Amygdala (tissue), 56 donors: ENCODE measurements around the gene LRRC56.

Experiments used
- DNase-seq, 56 donors: peaks; one replicate each; lab custom pipeline; 2025; lab: John Stamatoyannopoulos, UW

LRRC56 gene

DNA sequence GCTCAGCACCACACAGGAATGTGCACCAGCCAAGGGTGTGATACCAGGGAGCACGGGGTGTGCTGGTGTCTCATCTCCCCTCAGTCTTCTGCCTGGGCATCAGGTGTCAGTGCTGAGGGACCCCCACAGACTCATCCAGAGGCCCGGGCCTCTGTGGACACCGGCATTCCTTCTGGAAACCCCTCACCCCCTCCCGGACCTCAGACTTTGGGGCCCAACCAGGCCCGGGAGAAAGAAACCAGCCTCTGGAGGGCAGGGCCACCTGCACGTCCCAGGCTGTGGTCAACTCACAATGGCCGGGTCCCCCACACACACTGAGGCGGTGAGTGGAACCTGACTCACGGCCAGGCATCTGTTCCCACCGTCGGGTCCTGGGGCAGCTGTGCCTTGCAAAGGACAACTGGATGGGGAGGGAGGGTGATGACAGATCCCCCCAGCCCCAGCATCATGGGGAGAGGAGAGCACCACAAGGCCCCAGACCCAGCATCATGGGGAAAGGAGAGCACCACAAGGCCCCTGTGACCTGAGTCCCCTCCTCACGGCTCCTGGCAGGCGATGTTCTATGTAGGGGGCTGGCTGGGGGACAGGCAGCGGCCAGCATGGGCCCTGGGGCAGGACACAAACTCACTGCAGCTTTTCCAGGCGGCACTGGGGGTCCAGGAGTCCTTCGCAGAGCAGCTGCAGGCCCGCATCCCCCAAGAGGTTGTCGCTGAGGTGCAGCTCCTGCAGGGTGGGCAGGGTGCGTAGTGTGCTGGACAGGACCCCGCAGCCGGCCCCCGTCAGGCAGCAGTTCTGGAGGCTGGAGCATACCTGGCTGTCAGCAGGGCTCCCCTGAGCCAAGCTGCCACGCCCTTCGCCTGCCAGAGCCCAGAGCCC lies 37.9 kb upstream of the LRRC56 start:
- DNase-seq, result no peak

DNA sequence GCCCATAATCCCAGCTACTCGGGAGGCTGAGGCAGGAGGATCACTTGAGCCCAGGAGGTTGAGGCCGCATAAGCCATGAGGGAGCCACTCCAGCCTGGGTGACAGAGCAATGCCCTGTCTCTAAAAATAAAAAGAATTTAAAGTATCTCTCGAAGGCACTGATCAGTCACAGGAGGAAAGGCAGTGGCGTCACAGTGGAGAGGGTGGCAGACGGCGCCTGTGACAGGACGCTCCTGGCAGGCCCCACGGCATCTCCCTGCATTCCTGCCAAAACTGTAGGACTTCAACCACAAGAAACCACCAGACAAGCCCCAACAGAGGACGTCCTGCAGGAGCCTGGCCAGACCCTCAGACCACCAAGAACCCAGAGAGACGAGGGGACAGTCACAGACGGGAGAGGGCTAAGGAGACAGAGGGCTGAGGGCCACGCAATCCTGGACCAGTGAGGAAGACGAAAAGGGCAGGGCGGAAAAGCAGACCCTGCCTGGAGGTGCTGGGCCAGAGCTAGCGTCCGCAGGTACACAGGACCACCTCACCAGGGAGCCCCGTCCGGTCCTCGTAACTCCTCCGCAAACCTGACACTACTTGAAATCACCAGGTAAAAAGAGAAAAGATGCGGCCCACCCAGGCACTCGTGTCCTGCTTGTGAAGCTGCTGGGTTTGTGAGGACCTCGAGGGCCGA lies 36.2 kb upstream of the LRRC56 start:
- DNase-seq, result no peak

DNA sequence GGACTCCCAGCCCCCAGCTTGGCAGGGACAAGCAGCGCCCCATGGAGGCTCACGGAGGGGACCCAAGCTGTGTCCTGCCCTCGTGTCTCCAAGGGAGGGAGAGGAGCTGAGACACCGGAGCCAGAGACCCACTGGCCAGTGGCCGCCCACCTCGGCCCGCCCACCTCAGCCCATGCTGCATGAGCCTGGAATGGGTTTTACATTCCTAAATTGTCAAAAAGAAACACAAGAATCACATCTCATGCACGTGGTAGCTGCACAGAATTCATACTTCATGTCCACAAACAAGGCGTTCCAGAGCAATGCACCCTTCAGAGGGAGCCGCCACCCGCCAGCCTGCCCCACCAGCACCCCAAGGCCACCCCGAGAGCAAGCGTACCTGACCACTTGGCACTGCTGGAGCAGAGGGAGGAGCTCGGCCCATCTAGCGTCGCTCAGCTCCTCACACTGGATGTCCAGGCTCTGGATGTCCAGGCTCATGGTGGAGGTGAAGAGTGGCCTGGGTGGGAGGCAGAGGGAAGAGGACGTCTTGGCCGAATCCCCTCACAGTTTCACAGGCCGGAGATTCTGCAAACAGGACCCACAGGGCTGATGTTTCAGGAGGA lies 35.5 kb upstream of the LRRC56 start:
- no peak for DNase-seq

DNA sequence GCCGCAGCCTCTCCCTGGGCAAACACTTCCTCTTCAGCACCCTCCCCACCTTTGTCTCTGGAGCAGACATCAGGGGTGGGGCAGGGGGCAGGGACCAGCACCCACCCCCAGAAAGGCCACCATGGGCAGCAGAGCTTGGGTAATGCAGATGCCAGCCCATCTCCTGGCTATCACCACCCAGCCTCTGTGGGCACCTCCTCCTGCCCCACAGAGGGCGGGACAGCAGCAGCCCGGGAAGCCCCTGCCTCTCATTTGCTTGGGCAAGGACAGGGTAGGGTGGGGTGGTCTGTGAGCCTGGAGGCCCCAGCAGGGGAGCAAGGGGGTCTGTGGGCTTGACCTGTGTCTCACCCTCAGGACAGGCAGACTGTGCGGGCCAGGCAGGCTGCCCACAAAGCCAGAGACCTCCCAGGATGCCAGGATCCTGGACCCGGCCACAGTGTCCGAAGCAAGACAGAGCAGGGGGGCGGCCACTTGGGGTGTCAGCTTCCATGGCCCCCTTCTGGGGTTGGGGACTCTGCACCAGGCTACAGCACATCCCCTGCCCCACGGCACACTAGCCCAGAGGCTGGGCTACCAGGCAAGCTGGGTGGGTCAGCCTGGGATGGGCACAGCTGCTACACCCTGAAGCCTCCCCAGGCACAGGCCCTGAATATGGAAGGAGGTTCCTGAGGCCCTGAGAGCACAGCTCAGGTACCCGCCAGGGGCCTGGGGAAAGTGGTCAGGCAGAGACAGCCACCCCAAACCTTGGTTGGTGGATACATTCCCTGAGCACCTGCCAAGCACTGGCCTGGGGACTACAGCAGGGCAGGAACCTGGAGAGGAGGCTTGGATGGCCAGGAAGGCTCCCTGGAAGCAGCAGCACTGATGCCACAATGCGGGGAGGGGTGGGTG lies 34.8 kb upstream of the LRRC56 start:
- no peak for DNase-seq

DNA sequence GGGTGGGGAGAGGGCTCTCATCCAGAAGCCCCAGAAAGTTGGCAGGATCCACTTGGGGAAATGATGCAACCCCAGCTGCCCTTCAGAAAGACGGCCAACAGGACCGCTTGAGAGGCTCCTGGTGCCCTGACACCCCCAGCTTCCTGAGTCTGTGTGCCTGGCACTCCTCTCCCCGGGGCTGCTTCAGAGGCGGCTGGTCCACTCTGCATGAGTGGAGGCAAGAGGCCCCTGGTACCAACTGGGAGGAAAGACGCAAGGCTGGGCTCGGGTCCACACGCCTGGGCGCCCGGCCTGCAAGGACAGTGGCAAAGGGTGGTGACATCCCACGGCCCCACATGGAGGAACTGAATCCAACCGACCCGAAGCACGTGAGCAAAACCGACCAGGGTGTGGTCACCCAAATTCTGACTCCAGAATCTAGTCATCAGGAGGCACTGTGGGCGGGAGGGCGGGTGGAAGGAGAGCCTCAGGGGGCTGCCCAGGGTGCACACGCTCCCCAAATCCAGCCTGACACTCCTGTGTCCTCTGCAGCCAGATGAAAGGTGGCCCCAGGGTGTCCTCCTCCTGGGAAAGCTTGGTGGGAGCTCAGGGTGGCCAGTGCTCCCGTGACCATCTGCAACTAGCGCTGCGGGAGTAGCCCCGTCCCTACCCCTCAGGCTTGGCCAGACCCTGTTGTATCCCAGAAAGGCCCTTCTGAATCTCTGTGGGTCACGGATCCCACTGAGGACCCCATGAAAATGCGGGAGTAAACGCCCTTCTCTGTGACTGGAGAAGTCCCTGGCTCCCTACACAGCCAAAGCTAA lies 33.9 kb upstream of the LRRC56 start:
- peak in 52 of 56 donors; percentile 28 to 95 (median 78) for DNase-seq

DNA sequence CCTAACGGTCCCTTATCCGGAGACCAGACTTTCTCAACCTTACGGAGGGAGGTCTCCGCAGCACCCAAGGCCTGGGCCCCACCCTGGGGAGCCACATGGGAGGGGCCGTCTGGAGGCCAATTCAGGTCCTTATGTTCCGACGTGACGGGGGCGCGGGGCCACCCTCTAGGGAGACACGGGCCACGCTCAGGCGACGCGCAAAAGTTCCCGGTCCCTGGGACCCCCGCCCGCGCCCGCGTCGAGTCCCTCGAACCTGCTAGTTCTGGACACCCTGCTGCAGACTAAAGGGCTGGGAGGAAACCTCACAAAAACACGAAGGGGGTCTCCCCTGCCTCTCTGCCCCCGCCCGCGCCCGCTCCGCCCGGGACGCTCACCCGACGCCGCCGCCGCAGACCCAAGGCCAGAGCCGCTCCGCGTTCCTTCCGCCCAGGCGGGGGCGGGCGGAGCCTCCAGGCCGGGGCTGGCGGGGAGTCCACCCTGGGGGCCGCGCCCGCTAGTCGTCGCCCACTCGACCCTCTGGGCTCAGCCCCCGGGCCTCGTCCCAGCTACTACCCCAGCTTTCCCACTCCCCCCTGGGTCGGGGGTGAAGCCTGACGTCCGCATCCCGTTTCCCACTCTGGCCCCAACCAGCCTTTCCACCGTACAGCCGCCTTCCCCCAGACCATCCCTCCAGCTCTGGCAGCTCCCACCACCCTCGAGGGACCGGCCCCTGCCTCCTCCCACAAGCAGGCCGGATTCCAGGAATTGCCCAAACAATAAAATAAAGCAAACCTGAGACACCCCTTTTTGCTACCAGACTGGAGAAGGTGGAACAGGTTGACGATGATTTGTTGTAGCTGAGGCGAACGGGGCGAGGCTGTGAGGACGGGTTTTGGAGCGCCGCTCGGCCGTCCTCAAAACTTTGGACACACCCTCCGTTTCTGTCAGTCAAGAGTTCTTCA lies 33.0 kb upstream of the LRRC56 start:
- DNase-seq, result no peak

DNA sequence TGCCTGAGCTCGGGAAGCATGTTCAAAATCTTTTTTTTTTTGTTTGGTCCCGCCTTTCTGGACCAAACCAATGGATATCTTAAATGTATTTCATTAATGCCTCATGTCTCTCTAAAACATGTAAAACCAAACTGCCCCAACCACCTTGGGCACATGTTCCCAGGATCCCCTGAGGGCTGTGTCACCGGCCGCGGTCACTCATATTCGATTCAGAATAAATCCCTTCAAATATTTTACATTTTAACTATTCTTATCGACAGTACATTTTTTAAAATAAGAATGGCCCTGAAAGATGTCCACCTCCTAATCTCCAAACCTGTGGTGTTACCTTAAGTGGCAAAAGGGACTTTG lies 32.4 kb upstream of the LRRC56 start:
- no peak for DNase-seq

DNA sequence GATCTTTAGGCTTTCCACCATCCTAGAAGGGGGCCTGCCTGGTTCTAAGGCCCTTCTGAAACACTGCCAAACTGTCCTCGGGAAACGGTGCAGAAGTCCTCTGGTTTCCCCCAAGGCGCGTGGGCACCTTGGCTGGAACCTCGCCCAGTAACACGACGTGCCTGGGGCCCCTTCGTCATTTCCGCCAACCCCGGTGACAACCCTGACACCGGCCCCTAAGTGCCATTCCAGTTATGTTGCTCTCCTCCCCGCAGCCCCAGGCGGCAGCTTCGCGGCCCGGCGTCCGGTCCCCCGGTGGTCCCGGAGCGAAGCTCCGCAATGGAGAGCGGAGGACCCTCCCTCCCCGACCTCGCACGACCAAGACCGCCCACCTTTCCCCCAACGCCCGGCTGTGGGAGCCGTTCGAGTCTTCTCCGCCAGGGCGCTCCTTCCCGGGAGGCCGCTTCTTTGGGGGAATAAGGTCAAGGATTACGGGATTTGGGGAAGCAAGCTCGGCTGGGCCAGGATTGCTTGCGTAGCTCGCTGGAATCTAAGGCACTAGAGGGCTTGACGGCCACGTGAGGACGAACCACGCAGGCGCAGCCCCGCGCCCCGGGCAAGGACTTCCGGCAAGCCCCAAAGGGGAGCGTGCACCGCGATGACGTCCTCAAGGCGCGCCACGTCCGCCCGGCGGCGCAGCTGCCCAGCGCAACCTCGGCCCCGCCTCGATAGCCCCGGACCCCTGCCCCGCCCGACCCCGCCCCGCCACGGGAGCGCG lies 30.9 kb upstream of the LRRC56 start:
- DNase-seq, result peak; percentile 78 to 99 (median 96)

DNA sequence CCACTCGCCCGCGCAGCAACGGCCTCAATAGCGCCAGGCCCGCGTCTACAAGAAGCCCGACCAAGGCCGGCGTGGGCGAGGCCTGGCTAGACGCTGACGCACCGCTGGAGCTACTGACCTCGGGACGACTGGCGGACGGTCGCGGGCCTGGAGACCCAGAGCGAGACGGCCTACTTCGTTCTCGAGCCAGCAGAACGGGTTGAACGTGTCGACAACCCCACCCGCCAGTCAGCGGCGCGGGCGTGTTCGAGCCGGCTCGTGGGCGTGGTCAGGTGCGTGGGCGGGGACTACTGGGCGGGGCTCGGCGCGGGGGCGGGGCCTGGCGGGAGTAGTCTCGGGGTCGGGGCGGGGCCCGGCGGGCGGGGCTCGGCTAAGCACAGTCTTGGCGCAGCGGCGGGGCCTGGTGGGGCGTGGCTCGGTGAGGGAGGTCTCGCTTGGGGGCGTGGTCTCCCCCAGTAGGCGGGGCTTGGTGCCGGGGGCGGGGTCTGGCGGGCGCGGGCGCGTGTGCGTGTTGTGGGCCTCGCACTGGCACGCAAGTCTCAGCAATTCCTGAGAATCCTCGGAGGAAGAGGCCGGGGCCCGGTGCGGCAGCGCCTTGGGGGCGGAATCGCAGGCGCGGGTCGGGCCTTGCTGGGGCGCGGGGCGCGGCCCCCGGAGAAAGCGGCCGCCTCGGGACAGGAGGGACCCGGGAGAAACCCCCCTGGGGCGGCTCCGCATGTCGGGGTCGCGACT lies 30.2 kb upstream of the LRRC56 start, which contains the start of gene RNH1:
Gene RNH1 (minus strand): TSS at position 248 of the 732 bp plus-strand sequence. CDS start 5,080 bp downstream, outside the sequence.
- peak; percentile 81 to 100 (median 97) for DNase-seq

DNA sequence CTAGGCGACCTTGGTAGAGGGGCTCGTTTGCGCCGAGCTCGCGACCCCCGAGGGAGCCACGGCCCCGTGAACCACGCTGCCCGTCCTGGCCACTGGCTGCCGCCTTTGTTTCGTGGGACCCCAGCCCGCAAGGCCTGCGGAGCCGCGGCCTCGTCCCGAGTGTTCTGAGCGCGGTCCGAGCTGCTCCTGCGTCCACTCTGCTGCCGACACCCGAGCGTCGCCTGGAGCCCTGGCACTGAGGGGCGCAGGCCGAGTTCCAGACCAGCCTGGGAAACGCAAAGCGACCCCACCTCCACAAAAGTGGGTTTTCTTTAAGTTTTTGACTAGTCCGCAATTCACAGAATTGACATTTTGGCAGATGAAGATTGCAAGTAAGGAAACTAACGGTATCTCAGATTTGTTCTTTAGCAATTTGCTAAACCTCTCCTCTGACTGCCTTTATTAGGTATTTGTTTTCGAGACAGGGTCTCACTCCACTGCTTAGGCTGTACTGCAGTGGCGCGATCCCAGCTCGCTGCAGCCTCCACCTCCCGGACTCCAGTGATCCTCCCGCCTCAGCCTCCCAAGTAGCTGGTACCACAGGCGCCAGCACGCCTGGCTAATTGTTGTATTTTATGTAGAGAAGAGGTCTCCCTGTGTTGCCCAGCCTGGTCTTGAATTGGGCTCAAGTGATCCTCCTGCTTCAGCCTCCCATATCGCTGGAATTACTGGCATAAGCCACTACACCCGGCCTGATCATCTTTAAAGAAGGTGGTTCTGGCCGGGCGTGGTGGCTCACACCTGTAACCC lies 29.4 kb upstream of the LRRC56 start:
- no peak for DNase-seq

DNA sequence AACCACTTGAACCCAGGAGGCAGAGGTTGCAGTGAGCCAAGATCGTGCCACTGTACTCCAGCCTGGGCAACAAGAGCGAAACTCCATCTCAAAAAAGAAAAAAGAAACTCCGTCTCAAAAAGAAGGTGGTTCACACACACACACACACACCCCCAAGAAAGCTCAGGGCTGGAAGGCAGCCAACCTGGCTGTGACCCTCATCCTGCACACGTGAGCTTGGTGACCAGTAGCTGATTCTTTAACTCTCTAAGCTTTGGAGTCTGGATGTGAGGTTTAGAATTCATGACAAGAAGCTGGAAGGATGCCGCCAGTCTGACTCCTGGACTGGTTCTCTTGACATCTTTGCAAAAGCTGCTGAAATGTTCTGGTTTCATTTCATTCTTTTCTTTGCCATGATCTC lies 28.4 kb upstream of the LRRC56 start:
- DNase-seq, result no peak

DNA sequence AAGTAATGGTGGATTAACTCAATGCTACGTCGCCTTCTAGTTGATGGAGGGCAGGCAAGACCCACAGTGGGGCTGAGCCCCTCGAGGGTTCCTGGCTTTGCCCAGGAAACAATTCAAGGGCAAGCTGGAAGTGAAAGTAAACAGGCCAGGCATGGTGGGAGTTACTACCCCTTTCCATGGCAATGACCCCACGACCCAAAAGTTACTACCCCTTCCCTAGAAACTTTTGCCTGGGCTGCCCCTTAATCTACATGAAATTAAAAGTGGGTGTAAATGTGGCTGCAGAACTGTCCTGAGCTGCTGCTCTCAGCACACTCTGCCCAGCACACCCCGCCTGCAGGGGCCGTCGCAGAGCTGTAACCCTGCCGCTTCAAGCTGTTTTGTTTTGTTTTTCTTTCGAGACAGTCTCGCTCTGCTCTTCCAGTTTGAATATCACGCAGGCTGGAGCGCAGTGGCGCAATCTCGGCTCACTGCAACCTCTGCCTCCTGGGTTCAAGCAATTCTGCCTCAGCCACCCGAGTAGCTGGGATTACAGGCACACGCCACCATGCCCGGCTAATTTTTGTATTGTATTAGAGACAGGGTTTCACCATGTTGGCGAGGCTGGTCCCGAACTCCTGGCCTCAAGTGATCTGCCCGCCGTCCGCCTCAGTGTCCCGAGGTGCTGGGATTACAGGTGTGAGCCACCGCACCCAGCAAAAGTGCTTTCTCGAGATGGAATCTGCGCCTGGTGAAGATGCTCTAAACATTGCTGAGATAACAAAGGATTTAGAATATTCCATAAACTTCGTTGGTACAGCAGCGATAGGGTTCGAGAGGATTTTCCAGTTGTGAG lies 24.3 kb upstream of the LRRC56 start:
- DNase-seq, result no peak

DNA sequence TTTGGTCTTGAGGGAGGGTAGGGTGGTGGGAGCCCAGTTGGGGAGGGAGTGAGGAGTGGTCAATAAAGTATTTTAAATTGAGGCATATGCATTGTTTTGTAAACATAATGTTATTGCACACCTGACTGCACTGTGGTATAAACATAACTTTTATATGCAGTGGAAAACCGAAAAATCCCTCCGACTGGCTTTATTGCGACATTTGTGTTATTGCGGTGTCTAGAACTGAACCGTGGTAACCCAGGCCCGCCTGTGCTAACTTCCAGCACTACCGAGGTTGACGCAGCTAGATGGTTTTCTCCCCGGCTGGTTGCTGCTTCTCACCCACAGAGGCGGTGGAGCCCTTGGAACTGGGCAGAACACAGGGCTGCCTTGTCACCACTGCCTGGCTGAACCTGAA lies 22.7 kb upstream of the LRRC56 start:
- no peak for DNase-seq

DNA sequence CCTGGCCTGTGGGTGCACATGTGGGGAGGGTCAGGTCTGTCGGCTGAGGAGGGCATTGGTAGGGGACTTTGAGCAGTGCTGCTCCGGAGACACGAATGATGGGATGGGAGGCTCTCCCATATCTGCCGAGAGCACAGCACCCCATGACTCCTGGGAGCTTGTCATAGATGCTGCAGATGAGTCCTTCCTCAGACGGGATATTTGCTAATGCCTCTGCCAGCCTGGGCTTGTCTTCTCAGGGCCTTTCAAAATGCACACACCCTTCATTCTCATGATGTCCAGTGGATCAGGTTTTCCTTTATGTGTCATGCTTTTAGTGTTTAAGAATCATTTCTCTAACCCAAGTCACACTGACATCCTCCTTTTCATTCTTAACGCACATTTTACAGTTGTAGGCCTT lies 22.2 kb upstream of the LRRC56 start:
- DNase-seq, result no peak

DNA sequence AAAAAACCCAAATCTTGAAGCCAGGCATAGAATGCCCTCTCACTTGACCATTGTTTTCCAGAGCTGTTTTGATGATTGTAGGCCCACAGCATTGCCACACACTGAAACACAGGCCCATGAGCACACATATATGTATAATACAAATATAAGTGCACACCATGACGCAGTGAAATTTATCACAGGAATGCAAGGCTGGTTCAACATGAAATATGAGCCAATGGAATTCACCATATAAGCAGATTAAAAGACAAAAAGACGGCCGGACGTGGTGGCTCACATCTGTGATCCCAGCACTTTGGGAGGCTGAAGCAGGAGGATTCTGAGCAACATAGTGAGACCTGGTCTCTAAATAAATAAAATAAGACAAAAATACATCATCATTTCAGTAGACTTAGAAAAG lies 20.9 kb upstream of the LRRC56 start:
- DNase-seq, result no peak
